GM03348 (cell line): Measurements from ENCODE around the gene LPO.

Experiments
- DNase-seq: peaks from one replicate; pipeline ENCODE4 v3.0.0; 2012; ENCODE audit warnings: low spot score

Gene LPO

GRCh38 chr17:58317421-58318064 is 79.2 kb downstream of the LPO start:
- DNase-seq, result peak; percentile 84

- DNase-seq, result no peak
Observed at GRCh38 chr17:58318065-58318481, 79.7 kb downstream of the LPO start.
